Upper lobe of left lung (tissue), 4 donors: ENCODE measurements around the gene TBP.
"Not testable (repeated sequence)": the region's sequence is repeated elsewhere in the genome, so short reads cannot be mapped to it uniquely, and the experiment has no call there.

Experiments used
- EP300 ChIP-seq, 4 donors: sonication (generic); formaldehyde crosslinking; IDR thresholded peaks; one replicate each; pipeline ENCODE4 v1.5.1; 2017; ENCODE audit warnings: antibody characterized with exemption in 4 of 4, control low read depth in 2 of 4
- TF ChIP-seq, protein P1 (sequence below), 6 experiments: fragments of 450-650 bp in 4 of 6; fragments of 200-600 bp in 2 of 6; sonication (generic) in 2 of 6; IDR thresholded peaks; one replicate each; pipeline ENCODE4 v1.5.1; 2016 to 2019; ENCODE audit warnings: antibody characterized with exemption in 6 of 6

GRCh38 chr6:170507728-170508127, 46.4 kb upstream of the TBP start:
- TF ChIP-seq, protein P1, sequence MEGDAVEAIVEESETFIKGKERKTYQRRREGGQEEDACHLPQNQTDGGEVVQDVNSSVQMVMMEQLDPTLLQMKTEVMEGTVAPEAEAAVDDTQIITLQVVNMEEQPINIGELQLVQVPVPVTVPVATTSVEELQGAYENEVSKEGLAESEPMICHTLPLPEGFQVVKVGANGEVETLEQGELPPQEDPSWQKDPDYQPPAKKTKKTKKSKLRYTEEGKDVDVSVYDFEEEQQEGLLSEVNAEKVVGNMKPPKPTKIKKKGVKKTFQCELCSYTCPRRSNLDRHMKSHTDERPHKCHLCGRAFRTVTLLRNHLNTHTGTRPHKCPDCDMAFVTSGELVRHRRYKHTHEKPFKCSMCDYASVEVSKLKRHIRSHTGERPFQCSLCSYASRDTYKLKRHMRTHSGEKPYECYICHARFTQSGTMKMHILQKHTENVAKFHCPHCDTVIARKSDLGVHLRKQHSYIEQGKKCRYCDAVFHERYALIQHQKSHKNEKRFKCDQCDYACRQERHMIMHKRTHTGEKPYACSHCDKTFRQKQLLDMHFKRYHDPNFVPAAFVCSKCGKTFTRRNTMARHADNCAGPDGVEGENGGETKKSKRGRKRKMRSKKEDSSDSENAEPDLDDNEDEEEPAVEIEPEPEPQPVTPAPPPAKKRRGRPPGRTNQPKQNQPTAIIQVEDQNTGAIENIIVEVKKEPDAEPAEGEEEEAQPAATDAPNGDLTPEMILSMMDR (IDR thresholded peaks at IDR 0.05) = not testable (repeated sequence)
- not testable (repeated sequence) for TF ChIP-seq EP300 (IDR thresholded peaks at IDR 0.05)
